Medulla oblongata (tissue), 1 donor: ENCODE results near the gene CHTOP.
A peak's percentile ranks its signal among the peaks of the same experiment; 100 is the strongest.

Experiments
- DNase-seq: peaks from one replicate; pipeline ENCODE4 v3.0.0-alpha.2; 2015; ENCODE audit errors: extremely low spot score

The CHTOP gene

DNA sequence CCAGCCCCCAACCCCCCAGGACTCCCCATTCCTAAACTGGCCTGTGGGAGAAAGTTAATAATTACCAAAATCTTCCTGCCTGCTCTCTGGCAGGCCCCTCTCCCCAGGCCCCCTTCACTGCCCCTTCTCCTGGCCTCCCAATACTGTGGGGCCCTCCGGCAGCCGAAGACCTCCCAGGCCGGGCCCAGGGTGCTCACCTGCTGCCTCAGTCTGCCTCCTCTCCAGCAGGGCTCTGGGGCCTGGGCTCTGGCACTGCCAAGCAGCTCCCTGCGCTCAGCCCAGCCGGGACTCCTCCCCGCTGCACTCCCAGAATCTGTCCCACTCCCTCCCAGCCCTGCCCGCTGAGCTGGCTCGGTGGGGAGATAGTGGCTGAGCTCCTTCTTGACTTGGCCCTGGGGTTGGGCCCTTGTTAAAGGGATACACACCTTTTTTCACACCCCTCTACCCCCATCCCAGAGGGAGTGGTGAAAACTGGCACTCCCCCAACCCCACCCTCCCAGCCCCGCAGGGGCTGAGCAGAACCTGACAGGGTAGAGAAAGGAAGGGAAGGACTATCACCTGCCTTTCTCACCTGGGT is 21.0 kb upstream of the CHTOP start, which contains the start of gene S100A16:
Gene S100A16 (minus strand): TSS at position 383 of the 577 bp plus-strand sequence. CDS start 4,986 bp downstream, outside the sequence.
- peak; percentile 60 for DNase-seq

DNA sequence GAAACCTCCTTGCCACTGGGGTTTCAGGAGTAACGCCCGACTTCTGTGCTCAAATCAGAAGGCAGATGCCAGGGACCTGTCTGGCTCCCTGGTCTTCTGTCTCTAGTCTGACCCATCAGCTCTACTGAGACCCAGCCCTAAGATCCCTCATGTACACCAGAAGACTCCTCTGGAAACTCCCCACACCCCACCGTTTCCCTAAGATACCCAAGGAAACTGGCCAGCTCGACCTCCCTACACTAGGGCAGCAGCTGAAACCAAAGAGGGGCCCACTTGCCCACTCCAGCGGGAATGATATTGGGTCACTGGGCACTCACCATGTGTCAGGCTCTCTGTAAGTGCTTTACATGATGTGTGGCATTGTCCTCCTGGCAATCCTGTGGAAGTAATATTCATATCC is 20.5 kb upstream of the CHTOP start:
- no peak for DNase-seq

- no peak for DNase-seq
These were observed 19.5 kb upstream of the CHTOP start for GRCh38 chr1:153614189-153614900.

DNA sequence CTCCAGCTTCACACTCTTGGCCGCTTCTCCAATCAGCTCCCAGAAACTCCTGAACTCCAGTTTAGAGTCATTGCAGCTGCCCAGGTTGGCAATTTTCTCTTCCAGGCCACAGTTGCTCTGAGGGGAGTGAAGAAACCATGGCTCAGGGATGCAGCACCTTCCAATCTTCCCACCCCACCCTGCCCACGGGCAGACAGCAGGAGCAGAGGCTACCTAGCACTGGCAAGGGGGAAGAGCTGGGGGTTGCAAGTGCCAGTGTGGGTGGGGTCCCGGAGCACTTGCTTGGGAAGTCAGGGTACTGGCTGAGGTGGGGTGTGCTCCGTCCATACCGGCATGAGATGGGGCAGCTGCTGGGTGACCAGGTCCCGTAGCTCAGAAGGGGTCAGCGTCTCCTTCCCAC is 19.0 kb upstream of the CHTOP start:
- no peak for DNase-seq

DNA sequence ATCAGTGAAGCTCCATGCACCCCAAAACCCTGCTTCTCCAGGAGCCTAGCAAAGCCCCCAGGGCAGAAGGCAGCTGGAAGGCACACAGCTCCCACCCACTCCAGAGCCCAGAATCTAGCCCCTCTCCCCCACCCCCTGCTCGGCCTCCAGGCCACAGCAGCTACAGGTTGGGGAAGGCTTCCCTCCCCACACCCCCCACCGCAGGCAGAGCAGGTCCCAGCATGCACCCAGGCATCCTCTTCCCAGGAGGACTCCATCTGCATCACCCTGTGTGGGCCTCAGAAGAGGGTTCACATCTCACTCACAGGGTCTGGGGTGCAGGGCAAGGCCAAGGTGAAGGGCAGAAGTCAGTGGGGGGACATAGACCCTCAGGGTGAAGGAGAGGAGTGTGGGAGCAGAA is 18.5 kb upstream of the CHTOP start:
- no peak for DNase-seq

DNA sequence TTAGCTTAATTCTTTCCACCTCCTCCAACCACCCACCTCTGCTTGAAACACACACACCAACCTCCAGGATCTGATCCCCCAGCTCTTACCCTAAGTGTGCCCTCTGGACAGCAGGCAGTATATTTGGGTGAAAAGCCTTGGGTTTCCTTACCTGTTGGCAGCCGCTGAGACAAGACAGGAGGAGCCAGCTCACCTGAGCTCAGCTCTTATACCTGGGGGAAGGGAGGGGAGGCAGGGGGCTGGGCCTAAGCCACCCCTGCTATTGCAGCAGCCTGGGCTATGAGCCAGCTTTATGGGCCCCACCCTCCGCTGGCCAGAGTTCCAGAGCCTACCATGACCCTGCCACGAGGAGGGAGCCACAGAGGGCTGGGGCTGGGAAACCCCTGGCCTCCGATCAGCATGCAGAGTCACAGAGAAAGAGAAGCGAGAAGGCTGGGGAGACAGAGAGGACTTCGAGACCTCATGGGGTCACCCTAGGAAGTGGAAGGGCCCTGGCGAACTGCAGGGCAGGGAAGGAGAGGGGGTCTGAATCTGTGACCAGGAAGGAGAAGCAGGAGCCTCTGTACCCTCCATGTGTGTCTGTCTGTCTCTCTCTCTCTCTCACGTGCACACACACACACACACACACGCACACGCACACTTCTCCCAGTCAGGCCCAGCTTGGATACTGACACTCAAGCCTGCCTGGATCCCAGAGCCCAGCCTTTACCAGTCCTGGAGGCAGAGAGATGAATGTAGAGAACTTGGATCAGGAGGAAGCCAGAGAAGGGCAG is 17.5 kb upstream of the CHTOP start, which contains the start of gene S100A14:
Gene S100A14 (minus strand): TSS at position 182 of the 773 bp plus-strand sequence. CDS start 467 bp downstream, outside the sequence.
- DNase-seq: no peak

- DNase-seq: no peak
These were observed 17.0 kb upstream of the CHTOP start for GRCh38 chr1:153616917-153617311.

DNA sequence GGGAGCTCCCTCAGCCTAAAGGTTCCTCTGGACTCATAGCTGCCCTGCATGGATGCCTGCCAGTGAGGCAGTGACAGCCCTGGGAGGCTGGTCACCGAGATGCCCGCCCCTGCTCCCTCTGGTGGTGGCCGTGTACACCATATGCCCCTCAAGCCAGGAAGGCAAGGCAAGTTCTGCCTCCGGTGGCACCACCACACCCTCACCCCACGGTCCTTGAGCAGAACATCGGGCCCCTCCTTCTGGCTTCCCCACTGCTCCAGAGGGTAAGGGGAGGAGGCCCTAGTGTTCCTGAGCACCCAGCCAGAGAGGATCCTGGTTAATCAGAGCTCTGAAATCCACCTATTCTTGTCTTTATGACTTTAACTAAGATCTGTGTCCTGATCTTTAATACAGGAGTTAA is 16.2 kb upstream of the CHTOP start:
- DNase-seq: no peak

GRCh38 chr1:153619171-153619570 is 14.7 kb upstream of the CHTOP start:
- DNase-seq: no peak

DNA sequence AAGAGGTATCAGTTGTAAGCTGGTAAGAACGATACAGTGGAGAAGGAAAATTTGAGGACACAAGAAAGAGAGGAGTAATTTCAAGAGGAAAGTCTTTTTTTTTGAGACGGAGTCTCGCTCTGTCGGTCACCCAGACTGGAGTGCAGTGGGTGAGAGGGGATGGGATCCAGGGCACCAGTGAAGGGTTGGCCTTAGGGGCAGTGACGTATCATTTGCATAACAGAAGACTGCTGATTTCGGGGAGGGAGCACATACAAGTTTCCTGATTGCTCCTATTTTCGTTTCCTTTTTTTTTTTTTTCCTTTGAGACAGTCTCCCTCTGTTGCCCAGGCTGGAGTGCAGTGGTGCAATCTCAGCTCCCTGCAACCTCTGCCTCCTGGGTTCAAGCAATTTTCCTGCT is 10.8 kb upstream of the CHTOP start:
- no peak for DNase-seq

DNA sequence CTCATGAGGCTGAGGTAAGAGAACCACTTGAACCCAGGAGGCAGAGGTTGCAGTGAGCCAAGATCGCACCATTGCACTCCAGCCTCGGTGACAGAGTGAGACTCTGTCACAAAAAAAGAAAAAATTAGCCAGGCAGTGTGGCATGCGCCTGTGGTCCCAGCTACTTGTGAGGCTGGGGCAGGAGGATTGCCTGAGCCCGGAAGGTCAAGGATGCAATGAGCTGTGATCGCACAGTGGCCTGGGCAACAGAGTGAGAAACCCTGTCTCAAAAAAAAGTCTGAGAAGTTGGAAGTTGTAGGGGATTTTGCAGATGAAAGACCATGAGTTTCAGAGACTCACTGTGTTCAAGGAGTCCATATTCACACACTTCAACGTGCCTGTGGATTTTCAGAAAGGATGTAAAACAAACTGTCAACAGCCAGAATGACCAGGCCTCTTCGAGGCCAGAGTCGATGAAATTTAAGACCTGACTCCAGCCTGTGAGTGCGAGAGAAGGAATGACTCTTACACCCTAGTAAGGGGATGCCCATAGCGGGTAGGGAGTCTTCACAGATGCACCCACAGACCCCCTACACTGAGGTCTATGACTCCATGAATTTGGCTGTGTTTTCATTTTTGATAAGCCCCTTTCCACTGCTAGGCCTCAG is 8.8 kb upstream of the CHTOP start:
- DNase-seq: no peak

- no peak for DNase-seq
These were observed 7.4 kb upstream of the CHTOP start for GRCh38 chr1:153626477-153626903.

DNA sequence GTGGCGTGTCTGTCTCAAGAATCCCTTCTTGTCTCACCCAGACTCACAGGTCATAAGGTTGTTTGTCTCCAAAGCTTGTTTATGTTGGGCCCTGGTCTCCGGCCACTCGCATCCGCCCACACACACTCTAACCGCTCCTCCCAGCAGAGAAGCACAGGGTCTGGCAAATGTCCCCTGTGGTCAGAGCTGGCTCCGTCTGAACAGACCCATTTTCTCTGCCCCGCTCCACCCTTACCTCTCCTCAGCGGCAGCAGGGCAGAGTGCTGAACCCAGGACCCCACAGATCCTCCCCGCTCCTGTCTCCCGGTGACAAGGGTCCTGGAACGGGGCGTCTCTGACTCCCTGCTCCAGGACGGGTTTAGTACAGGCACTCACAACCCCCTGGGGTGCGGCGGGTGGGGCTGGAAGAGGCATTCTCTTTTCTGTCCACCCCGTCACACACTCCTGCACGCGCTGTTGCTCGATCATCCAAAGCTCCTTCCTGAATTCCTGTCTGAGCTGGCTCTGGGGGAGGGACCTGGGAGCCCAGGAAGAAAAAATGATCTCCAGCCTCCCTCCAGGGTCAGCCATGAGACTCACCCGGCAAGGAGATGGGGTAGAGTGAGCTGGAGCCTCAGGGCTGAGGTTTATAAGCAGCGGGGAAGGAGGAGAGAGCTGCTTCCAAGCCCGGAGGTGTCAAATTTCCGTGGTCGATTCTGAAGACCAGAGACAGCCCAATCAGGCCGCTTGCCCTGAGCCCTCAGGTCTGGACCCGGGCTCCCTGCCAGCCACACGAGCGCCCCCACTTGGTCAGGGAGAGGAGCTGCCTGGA is 6.8 kb upstream of the CHTOP start, which contains the start of gene S100A13:
Gene S100A13 (minus strand): TSS at position 602 of the 811 bp plus-strand sequence. CDS start 1,033 bp downstream, outside the sequence.
- DNase-seq: peak; percentile 69

- peak; percentile 90 for DNase-seq
These were observed 5.9 kb upstream of the CHTOP start, which contains the start of gene S100A1 for GRCh38 chr1:153627715-153628626. Gene S100A1, plus strand, starts transcription at chr1:153628434. Its CDS starts 2,088 bp downstream, at chr1:153630522.

GRCh38 chr1:153628638-153629342 is 5.1 kb upstream of the CHTOP start:
- no peak for DNase-seq

GRCh38 chr1:153629343-153629665 is 4.6 kb upstream of the CHTOP start:
- DNase-seq: no peak

- DNase-seq: peak; percentile 75
These were observed 3.9 kb upstream of the CHTOP start for GRCh38 chr1:153629971-153630370.

GRCh38 chr1:153630384-153630783 is 3.5 kb upstream of the CHTOP start:
- no peak for DNase-seq
